H1 (cell line): ENCODE data around the gene ZBTB40. TPM values are rescaled to one million over a fixed set of nuclear protein-coding genes. Genes with fewer than 3 reads are reported as not detected.

ENCODE experiments used
- FOSL1 ChIP-seq: IDR thresholded peaks from 2 replicates; pipeline ENCODE4 v1.6.1; 2011; ENCODE audit warnings: mild to moderate bottlenecking, low read depth, low read length, moderate library complexity; ENCODE audit not compliant: insufficient read depth
- SP2 ChIP-seq: IDR thresholded peaks from 2 replicates; pipeline ENCODE4 v1.6.1; 2012; ENCODE audit warnings: mild to moderate bottlenecking, low read length, inconsistent platforms
- SP4 ChIP-seq: IDR thresholded peaks from 2 replicates; pipeline ENCODE4 v1.6.1; 2012; ENCODE audit warnings: low read length, inconsistent platforms
- polyA plus RNA-seq, 7 experiments: library from polyadenylated mRNA; depleted of rRNA in 3 of 7; stranded (reverse) in 5 of 7; unstranded in 2 of 7; fragments of >200 nt in 5 of 7; fragments of 200-250 nt in 2 of 7; gene quantifications; 1 replicate in 5 of 7; 2 replicates in 1 of 7; 4 replicates in 1 of 7; pipeline versions ENCODE4 v1.2.1 to v1.2.3, GENCODE V29; 2011 to 2013; ENCODE audit warnings: missing spikeins in 2 of 7, mixed read lengths in 2 of 7
- total RNA-seq: library from RNA; stranded (reverse); fragmentation: NEBNext Ultra II Directional; extraction: Animal tissue kit (Norgen Biotek cat#: 25700); gene quantifications from 2 replicates; pipeline ENCODE4 v1.2.1, GENCODE V29; 2021
- TF ChIP-seq, protein P1 (sequence below): IDR thresholded peaks from 2 replicates; pipeline ENCODE4 v1.6.1; 2011; ENCODE audit warnings: low read length, improper control_type of control experiment
- TF ChIP-seq, protein P2 (sequence below): IDR thresholded peaks from 2 replicates; pipeline ENCODE4 v1.6.1; 2012; ENCODE audit warnings: inconsistent platforms

Gene ZBTB40
- total and polyA plus RNA-seq, 2 of the 8 experiments (the other 6 are each of a cell fraction or from before 2014, with no cell fraction given), result 3.1 to 19.3 TPM

DNA sequence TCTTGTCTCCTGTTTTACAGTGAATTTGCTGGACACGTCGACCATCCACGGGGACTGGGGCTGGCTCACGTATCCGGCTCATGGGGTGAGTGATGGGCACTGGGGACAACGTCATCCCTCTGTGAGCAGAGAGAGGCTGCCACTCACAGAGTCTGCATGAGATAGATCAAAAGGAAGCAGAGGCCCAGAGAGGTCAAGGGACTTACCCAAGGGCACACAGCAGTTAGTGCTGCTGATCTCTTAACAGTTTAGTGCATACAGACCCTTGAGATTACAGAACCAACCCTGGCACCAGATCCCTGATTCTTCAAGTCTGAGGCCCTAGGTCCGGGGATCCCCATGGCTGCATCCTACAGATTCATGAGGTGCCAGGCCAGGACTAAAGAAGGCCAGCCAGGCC lies 117.6 kb downstream of the ZBTB40 start (continued):
- TF ChIP-seq, protein P1, sequence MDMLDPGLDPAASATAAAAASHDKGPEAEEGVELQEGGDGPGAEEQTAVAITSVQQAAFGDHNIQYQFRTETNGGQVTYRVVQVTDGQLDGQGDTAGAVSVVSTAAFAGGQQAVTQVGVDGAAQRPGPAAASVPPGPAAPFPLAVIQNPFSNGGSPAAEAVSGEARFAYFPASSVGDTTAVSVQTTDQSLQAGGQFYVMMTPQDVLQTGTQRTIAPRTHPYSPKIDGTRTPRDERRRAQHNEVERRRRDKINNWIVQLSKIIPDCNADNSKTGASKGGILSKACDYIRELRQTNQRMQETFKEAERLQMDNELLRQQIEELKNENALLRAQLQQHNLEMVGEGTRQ, result no peak
- no peak for TF ChIP-seq SP4
- TF ChIP-seq FOSL1, result no peak
- TF ChIP-seq, protein P2, sequence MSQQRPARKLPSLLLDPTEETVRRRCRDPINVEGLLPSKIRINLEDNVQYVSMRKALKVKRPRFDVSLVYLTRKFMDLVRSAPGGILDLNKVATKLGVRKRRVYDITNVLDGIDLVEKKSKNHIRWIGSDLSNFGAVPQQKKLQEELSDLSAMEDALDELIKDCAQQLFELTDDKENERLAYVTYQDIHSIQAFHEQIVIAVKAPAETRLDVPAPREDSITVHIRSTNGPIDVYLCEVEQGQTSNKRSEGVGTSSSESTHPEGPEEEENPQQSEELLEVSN, result no peak
- TF ChIP-seq SP2, result no peak
